GM19043 (cell line): ENCODE results near the gene SERPINH1.
"Not testable (repeated sequence)": the region's sequence is repeated elsewhere in the genome, so short reads cannot be mapped to it uniquely, and the experiment has no call there.

Source experiments
- ATAC-seq: cut with Tn5 transposase; IDR thresholded peaks from one replicate; pipeline ENCODE4 v1.9.1; 2021; ENCODE audit warnings: low read depth; ENCODE audit not compliant: unreplicated experiment

The SERPINH1 gene

DNA sequence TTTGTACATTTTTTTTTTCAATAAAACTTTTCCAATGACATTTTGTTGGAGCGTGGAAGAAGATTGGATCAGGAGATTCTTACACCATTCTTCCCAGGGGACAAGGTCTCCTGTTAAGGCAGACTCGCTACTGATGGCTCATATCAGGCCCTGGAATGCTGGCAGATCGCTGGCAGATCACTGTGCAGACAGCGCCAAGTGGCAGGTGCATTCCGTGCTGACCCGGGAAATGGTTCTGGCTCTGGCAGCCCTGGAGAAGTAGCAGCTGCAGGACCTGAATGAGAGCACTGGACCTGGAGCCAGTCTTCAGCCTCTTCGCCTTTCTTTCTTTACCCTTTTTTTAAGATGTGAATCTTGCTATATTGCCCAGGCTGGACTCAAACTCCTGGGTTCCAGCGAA lies 10.7 kb downstream of the SERPINH1 start:
- ATAC-seq, result no peak

DNA sequence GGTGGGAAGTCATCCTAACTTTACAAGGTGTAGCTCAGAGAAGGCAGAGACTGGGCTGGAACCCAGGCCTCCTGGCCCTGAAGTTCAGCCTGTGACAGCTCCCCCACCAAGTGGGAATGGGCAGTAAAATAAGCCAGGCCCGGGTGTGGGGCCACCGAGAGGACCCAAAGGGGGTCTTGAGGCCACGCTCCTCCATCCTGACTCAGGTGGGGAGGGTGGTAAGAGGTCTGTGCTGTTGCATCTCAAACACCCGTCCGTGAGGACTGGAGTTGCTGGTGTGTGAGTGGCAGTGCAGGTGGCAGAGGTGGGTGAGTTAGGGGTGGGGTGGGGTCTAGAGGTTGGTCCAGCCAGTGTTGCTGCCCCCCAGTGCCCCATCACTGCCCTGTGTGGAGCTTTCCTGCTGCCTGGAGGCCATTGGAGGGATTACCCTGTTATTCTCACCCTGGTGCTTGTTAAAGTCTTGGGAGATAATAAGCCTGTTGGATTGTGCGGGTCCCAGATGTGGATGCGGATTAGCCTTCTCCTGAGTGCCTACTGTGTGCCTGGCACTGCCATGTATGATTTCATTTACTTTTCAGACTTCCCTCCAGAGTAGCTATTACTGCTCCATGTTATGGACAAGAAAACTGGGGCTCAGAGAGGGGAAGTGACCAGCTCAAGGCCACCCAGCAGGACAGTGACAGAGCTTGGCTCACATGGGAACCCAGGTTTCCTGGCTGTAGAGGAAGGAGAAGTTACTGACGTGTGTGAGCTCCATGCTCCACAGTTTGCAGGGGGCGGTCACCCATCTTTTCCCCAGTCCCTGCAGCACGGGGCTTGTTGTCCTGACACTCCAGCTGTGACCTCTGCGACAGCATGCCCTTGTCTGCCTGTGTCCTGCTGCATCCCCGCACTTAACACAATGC lies 12.9 kb downstream of the SERPINH1 start:
- no peak for ATAC-seq

DNA sequence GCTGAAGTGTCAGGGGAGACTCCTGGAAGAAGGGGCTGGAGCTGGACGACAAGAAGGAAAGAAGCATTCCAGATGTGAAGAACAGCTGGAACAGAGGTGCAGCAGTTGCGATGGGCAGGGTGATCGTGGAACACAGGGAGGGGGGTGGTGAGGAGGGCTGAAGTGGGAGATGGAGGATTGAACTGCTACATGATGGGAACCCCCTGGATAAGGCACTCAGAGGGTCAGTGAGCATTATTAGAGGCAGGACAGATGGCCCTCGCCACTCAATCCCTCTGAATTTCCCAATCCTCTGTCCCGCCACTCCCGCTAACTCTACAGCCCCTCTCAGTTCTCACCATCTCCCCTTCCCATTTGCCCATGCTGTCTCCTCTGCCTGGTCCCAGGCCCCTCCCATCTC lies 14.0 kb downstream of the SERPINH1 start:
- ATAC-seq, result no peak

DNA sequence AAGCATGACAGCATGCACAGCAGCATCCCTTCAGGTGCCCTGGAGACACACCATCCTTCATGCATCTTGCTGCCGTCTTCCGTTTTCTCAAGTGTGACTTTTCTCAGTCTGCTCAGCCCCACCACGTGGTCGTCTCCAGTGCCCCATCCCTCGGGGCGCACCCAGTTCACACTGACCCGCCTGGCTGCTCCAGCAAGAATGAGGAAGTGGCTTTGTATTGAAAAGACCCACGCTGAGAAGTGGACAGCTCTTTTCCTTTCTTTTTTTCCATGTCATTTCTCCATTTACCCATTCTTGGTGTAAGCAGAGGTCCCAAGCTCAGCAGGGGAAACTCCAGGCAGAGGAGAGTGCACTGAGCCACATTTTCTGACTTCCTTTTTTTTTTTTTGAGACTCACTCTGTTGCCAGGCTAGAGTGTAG lies 14.5 kb downstream of the SERPINH1 start:
- peak; percentile 54 for ATAC-seq

DNA sequence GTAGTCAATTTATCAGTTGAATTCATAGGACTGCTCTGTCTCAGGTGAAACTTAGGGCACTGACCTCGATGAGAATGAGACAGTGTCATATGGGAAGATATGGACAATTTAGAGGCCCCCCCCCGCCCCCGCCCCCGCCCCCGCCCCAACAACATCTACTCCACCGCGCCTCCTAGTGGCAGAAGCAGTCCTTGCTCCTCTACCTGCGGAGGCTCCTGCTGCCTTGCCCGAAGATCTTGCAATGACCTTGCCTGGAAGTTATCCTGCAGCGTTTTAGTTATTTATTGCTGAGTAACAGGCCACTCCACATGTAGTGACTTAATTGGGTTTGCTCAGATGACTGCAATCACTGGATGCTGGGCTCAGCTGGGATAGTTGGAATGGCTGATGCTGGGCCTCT lies 15.2 kb downstream of the SERPINH1 start:
- no peak for ATAC-seq

DNA sequence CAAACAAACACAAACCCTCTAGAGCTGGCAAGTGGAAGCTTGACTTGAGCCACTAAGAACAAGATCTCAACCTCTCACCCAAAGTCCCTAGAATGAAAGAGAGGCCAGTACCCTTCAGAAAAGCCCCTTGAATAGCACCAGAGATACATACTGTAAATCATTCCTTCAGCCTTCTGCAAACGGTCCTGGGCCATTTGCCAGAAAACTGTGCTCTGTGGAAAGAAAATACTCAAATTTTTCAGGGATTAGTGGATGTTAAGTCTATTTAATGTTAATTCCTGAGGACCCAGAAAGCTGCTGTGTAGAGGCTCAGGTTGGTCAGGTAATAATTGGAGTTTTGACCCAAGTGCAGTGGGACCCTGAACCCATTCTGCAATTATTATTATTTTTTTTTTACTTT lies 16.9 kb downstream of the SERPINH1 start:
- ATAC-seq, result no peak

DNA sequence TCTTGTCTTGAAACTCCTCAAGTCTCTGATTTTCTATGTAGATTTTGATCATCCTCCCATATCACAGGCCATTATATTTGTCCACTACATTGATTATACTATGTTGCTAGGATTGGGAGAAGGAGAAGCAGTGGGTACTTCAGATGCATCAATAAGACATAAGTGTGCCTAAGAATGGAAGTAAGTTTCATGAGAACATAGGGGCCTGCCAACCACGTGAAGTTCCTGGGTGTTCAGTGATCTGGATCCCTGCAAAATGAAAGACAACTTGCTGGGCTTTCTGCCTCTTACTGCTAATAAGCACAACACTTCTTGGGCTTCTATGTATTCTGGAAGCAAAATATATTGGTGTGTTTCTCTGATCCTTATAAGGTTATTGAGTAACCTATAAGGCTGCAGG lies 17.8 kb downstream of the SERPINH1 start:
- ATAC-seq, result no peak

DNA sequence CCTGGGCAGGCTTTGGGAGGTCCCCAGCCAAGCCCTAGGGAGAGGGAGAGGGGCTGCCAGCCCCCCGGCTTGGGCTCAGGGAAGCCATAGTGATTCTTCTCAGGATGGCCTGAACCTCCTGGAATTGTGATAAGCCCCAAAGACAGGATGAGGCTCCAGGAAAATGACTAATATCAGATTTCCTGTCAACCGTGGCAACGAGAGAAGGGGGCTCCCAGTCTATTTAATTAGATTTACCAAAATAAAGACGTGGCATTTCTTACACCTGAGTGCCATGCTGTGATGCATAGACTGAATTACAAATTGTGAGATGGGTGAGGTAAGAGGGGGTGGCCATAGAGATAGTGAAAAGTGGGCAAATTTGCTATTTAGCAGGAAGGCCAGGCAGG lies 20.4 kb downstream of the SERPINH1 start:
- ATAC-seq, result no peak

DNA sequence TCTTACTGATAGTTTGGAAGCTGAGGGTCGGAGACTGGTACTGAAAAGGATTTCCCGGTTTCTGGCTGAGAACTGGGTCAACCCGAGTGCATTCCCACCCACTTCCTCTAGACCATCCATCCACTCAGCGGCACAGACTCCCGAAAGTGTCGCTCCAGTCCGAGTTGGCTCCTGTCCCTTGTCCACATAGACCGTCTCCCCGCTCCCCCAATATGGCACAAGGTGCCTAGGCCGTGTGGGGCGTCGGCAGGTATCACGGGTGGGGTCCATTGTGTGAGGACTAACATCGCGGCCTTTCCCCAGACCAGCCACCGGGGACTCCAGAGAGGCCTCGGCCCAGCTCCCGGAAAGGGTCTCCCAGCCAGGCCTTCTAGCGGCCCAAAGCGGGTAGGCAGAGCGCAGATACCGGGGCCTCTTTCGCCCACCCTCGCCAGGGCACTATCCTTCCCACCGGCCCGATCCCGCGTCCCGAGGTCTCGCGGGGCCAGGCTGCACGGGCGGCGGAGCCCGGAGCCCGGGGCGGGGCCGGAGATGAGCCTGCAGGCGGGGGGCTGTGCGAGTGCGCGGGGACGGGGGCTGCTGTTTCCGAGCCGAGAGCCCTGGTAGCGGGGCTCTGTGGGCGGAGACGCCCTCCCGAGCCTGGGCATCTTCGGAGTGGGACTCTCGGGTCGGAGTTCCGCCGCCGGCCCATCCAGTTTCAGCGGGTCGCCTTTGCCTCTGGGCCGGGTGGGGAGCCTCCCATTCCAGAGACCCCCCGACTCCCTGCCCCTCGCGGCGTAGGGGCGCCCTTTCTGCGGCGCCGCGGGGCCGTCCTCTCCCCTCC lies 21.1 kb downstream of the SERPINH1 start:
- ATAC-seq, result peak; percentile 66

DNA sequence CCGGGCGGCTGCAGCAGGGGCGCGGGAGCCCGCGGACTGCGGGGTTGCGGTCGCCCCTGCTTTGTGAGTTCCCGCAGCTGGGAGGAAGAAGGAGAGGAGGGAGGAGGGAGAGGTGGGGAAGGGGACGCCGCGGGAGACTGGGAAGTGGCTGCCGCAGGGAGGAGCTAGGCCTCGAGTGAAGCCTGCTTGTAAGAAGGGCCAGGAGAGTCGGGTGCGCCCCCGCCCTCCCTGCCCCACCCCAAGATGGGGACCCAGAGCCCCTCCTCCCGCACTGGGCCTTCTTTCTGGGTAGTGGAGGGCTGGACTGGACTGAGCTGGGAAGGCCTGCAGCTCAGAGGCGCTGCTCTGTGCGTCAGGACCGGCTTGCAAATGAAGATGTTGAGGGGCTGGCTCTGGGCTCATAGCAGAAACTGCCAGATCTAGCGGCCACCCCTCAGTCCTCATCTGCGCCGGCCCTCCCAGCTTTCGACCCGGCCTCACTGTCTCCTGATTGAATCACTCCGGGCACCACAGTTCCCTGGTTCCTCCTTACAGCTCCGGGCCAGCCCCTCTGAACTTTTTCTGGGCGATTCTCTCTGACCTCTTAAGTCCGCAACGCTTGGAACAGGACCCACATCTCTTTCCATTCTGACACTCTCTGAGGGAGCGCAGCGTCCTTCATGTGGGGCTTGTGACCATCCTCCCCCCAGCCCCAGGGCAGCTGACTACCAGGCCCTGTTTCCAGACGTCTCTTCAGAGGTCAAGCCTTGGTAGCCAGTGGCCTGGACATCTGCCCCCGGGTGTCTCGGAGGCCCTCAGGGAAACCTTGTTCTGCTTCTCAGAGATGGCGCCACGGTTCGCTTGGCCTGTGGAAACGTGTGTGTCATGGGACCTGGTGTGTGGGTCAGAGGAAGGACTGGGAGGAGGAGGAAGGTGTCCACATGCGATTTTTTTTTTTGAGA lies 21.9 kb downstream of the SERPINH1 start:
- ATAC-seq, result no peak

DNA sequence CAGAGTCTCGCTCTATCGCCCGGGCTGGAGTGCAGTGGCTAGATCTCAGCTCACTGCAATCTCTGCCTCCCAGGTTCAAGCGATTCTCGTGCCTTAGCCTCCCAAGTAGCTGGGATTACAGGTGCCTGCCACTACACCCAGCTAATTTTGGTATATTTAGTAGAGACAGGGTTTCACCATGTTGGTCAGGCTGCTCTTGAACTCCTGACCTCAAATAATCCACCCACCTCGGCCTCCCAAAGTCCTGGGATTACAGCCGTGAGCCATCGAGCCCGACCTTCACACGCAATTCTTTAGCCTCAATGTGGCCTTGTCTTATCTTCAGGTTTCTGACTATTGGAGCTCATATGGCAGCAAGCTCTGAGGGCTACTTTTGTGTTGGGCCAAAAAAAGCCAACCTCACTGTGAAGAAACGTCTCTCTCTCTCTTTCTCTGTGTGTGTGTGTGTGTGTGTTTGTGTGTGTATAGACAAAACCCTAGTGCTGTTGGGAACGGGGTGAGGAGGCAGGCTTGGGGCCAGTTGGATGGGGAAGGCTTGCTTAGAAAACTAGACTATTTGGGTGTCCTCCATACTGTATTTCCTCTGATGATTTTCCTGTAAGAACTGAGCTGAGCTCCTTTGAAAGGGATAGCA lies 22.7 kb downstream of the SERPINH1 start:
- ATAC-seq, result not testable (repeated sequence)

DNA sequence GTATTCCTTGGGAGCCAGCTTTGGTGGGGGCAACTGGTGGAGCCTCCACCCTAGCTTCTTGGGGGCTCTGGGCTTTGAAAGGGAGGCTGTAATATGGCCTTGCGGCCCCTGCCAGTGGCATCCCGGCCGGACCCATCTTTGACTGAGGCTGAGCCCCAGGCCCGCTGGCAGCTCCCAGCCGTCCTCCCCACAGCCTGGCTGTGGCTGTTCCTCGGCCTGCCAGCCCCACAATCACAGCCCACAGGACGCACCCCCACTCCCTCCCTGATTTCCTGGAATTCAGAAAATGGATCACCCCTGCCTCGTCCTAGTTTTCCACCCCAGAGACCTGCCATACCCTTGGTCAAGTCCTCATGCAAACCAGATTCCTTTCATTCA lies 23.2 kb downstream of the SERPINH1 start:
- ATAC-seq, result no peak

DNA sequence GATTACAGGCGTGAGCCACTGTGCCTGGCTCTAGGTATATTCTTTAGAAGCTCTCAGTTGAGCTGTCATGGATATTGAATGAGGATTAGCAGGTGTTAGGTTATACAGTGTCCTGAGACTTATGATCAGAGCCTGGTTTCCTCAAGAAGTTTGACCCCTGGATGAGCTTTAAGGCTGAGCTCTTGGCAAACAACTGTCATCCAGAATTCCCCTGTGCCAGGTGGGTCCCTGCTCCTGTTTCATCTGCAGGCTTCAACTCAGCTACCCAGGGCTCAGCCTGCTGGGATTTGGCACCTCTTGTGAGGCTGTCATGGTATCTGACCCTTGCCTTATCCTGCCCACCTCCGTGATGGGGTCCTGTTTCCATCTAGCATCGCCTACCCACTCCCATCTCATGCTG lies 24.3 kb downstream of the SERPINH1 start:
- ATAC-seq, result no peak

DNA sequence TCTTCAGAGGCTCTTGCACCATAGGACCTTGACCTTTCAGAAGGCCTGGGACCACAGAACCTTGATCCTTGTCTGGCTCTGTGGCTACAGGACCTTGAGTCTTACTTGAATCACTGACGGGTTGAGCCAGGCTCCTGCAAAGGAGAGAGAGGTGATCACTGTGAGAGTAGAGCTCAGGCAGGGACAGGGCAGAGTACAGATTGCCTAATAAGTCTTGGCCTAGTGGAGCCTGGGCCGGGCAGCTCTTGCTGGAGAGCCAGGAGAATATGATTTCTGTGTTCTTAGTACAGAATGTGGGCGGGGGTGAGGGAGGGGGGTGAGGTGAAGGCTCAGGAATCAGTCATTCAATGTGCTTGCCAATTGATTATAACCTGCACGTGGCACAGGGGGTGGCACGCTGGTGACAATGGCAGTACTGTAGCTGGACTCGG lies 26.0 kb downstream of the SERPINH1 start:
- ATAC-seq, result no peak

DNA sequence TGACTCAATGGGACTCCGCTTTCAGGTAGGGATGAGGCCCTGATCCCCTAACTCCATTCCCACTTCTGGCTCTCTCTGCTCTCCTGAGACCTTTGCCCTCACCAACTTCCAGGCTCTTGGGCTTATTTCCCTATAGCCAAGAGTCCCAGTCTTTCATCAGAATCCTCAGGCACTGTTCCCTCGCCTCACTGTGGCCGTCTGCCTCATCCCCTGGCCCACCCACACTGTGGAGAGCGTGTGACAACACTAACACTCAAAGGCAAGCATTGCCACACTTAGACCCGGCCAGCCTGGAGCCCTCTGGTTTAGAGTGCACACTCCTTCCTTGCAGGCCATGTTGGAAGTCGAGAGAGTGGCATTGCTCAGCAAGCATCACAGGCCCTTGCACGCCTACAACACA lies 27.0 kb downstream of the SERPINH1 start:
- no peak for ATAC-seq

DNA sequence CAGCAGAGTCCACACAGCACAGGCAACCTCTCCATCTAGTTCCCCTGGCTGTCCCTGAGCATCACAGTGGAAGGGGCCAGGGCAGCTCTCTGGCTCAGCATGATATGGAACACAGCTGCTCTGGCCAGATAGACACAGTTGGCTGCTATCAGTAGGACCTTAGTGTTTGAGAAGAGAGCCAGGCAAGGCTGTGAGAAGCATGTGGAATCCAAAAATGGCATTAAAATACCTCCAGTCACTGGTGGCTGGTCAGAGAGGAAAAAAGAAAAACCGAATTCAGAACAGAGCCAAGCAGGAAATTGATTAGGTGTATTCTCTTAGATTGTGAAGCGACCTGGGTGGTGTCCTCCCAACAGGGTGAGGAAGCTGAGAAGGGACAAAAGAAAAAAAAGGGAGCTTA lies 27.9 kb downstream of the SERPINH1 start:
- ATAC-seq, result no peak

DNA sequence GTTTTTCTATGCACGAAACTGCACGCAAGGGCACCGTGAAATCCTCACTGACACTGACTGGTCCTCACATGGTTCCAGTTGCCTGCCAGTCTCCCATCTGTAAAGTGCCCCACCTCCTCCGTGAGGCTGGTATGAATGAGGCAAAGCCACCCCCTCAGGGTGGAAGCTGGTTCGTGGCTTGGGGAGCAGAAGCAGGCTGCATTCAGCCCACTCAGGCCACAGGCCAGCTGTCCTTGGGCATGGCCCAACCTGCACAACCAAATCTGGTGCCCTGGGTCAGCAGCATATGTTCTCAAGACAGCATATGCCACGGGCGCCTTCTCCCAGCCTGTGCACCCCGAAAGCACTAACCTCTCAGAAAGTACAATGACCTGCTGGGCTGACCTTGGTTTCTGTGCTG lies 29.3 kb downstream of the SERPINH1 start:
- no peak for ATAC-seq

DNA sequence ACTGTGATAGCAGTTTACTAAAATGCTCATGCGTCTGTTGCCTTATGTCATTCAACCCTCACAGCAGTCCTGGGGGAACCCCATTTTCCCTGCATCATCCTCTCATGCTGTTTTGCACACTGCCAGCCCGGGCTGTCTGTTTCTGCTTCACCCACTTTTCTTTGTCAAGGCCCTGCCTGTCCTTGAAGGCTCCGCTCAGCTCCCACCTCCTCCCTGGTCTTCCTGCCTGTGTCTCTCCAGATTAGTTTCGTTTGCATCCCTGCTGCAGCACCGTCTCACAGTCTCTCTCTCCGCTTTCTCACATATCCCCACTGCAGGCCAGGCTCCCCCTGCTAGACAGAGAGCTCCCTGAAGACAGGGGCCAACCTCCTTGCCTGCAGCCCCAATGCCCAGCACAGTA lies 29.9 kb downstream of the SERPINH1 start:
- no peak for ATAC-seq

DNA sequence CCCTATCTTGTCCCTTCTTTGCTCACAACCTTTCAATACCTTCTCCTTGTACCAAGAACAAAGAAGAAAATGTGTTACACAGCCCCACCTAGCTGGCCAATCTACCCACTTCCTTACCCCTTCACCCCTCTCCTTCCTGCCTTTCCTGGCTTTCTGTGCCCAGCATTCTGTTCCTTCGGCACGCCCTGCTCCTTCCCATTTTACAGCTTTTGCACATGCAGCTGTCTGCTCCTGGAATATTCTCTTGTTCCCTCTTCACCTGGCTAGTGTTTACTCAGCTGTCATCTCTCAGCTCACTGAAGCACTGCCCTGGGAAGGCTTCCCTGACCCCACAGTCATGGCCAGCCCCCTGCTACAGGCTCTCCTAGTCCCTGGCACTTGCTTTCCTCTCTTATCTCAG lies 30.7 kb downstream of the SERPINH1 start:
- no peak for ATAC-seq

DNA sequence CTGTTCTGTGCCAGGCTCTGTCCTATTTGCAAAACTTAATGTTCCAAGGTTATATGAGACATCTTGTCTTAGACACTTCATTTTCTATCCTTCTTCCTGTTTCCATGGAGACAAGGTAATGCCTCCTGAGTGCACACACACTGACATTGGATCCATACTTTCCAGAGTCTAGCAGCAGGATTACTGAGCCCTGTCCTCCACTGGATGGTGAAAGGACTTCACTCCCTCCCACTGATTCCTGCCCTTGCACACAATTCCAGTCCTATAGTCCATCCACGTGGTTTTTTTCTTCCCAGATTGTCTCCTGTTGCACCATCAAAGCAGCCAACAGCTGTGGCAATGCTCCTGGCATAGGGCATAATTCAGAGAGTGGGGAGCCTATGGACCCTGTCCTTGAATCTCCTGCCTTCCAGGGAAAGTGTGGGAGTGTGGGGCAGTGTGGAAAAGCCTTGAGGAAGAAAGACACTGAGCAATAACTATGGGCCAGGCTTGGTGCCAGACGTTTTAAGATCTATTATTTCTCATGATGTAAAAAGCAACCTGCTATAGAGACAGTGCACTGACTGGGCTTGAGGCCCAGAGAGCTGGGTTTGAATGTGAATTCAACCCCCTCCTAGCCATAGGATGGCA lies 31.3 kb downstream of the SERPINH1 start:
- no peak for ATAC-seq
